Putamen (tissue), 1 donor: Measurements from ENCODE around the gene YPEL5.
A peak's percentile ranks its signal among the peaks of the same experiment; 100 is the strongest.

Experiments
- DNase-seq: peaks from one replicate; pipeline ENCODE4 v3.0.0-alpha.2; 2016; ENCODE audit warnings: low spot score

YPEL5 gene

GRCh38 chr2:30172627-30173026, 25.8 kb downstream of the YPEL5 start:
- DNase-seq = no peak

GRCh38 chr2:30177440-30177839, 30.6 kb downstream of the YPEL5 start:
- no peak for DNase-seq

- DNase-seq = no peak
Observed at GRCh38 chr2:30177956-30178355, 31.1 kb downstream of the YPEL5 start.

- no peak for DNase-seq
Observed at GRCh38 chr2:30178618-30179434, 32.0 kb downstream of the YPEL5 start.

GRCh38 chr2:30179536-30179935, 32.7 kb downstream of the YPEL5 start:
- DNase-seq = no peak

- DNase-seq = no peak
Observed at GRCh38 chr2:30180226-30180625, 33.4 kb downstream of the YPEL5 start.

GRCh38 chr2:30181176-30181575, 34.4 kb downstream of the YPEL5 start:
- DNase-seq = no peak

GRCh38 chr2:30184035-30184434, 37.2 kb downstream of the YPEL5 start:
- DNase-seq = no peak

- DNase-seq = no peak
Observed at GRCh38 chr2:30185178-30185577, 38.4 kb downstream of the YPEL5 start.

GRCh38 chr2:30188292-30188691, 41.5 kb downstream of the YPEL5 start:
- no peak for DNase-seq

GRCh38 chr2:30190637-30191036, 43.8 kb downstream of the YPEL5 start:
- no peak for DNase-seq

- no peak for DNase-seq
Observed at GRCh38 chr2:30191107-30191506, 44.3 kb downstream of the YPEL5 start.

GRCh38 chr2:30191819-30192271, 45.0 kb downstream of the YPEL5 start:
- no peak for DNase-seq

- no peak for DNase-seq
Observed at GRCh38 chr2:30192314-30192713, 45.5 kb downstream of the YPEL5 start.

- no peak for DNase-seq
Observed at GRCh38 chr2:30193104-30193681, 46.4 kb downstream of the YPEL5 start.

- no peak for DNase-seq
Observed at GRCh38 chr2:30194421-30194820, 47.6 kb downstream of the YPEL5 start.

- no peak for DNase-seq
Observed at GRCh38 chr2:30195016-30195415, 48.2 kb downstream of the YPEL5 start.

- no peak for DNase-seq
Observed at GRCh38 chr2:30197570-30198192, 50.9 kb downstream of the YPEL5 start.

- DNase-seq = peak; percentile 30
Observed at GRCh38 chr2:30201990-30202389, 55.2 kb downstream of the YPEL5 start.

- DNase-seq = no peak
Observed at GRCh38 chr2:30203156-30203555, 56.3 kb downstream of the YPEL5 start.

- no peak for DNase-seq
Observed at GRCh38 chr2:30204281-30204680, 57.5 kb downstream of the YPEL5 start.

GRCh38 chr2:30205456-30205855, 58.6 kb downstream of the YPEL5 start:
- DNase-seq = no peak
